GM12878 (cell line): ENCODE results near the gene FZD2. TPM values are rescaled to one million over a fixed set of nuclear protein-coding genes. Genes with fewer than 3 reads are reported as not detected.

Source experiments
- ATAC-seq: fragments of 200-7000 bp; cut with Tn5 transposase; 3 replicates; pipeline ENCODE4 v1.9.1; 2020; ENCODE audit warnings: mild to moderate bottlenecking, moderate library complexity
- BruUV-seq: library from RNA; stranded (reverse); fragments of 400-500 nt; replicated peaks from 2 replicates; lab custom pipeline; 2021; lab: Mats Ljungman, UMichigan
- CTCF ChIA-PET: fragments of 300-600 bp; sonication (Branson Sonifier 250); formaldehyde crosslinking; extraction: SDS; loops from one replicate; lab custom pipeline; 2021; ENCODE audit warnings: inconsistent platforms; lab: Yijun Ruan, JAX
- POLR2A ChIA-PET: fragments of 350-600 bp; formaldehyde crosslinking; extraction: SDS; loops from one replicate; lab custom pipeline; 2021; ENCODE audit warnings: inconsistent platforms; lab: Charles Lee
- RAD21 ChIA-PET: fragments of 300-600 bp; sonication (Branson Sonifier 250); formaldehyde crosslinking; loops from one replicate; lab custom pipeline; 2023; ENCODE audit warnings: antibody characterized with exemption; ENCODE audit not compliant: unreplicated experiment; lab: Charles Lee
- SMC1A ChIA-PET: fragments of 300-600 bp; sonication (Branson Sonifier 250); formaldehyde crosslinking; loops from one replicate; lab custom pipeline; 2023; ENCODE audit not compliant: unreplicated experiment, uncharacterized antibody; lab: Charles Lee
- DNase-seq: peaks from one replicate; pipeline ENCODE4 v3.0.0-alpha.2; 2011; ENCODE audit warnings: low read depth, low spot score
- FAIRE-seq: peaks from 3 replicates; lab custom pipeline; 2011; peaks lifted over from hg19 to GRCh38; lab: Jason Lieb, UNC
- H2AFZ ChIP-seq: 2 replicates; pipeline ENCODE4 v1.6.0; 2011; ENCODE audit warnings: low read depth, low read length, control low read depth; ENCODE audit not compliant: control insufficient read depth
- H3K27ac ChIP-seq: 2 replicates; pipeline ENCODE4 v1.5.1; 2011; ENCODE audit warnings: control low read depth; ENCODE audit not compliant: control insufficient read depth, insufficient read depth
- H3K27me3 ChIP-seq, 2 experiments: replicated peaks in 1 of 2; 2 replicates each; pipeline versions ENCODE4 v1.6.0 to v1.6.1; 2011; ENCODE audit warnings: low read length in 1 of 2; ENCODE audit not compliant: control insufficient read depth in 2 of 2, insufficient read depth in 2 of 2
- H3K36me3 ChIP-seq, 2 experiments: 2 replicates each; pipeline ENCODE4 v1.5.1; 2011; ENCODE audit warnings: low read length in 1 of 2; ENCODE audit not compliant: control insufficient read depth in 2 of 2, insufficient read depth in 2 of 2
- H3K4me1 ChIP-seq: 2 replicates; pipeline ENCODE4 v1.6.1; 2011; ENCODE audit warnings: mild to moderate bottlenecking, low read length, moderate library complexity, mixed read lengths; ENCODE audit not compliant: control insufficient read depth, insufficient read depth
- H3K4me2 ChIP-seq: 2 replicates; pipeline ENCODE4 v1.6.0; 2011; ENCODE audit warnings: control low read depth; ENCODE audit not compliant: control insufficient read depth, insufficient read depth
- H3K4me3 ChIP-seq: fragments of 200-600 bp; sonication (generic); 2 replicates; pipeline ENCODE4 v1.5.1; 2016
- H3K79me2 ChIP-seq: 2 replicates; pipeline ENCODE4 v1.6.0; 2011; ENCODE audit warnings: low read length; ENCODE audit not compliant: control insufficient read depth, insufficient read depth
- H3K9ac ChIP-seq: 2 replicates; pipeline ENCODE4 v1.8.0; 2011; ENCODE audit warnings: low read length, control low read depth, mixed read lengths; ENCODE audit not compliant: control insufficient read depth, insufficient read depth
- H3K9me3 ChIP-seq: replicated peaks from 3 replicates; pipeline ENCODE4 v1.5.1; 2011; ENCODE audit warnings: mild to moderate bottlenecking, low read length; ENCODE audit not compliant: control insufficient read depth, insufficient read depth
- H4K20me1 ChIP-seq: 2 replicates; pipeline ENCODE4 v1.6.0; 2011; ENCODE audit not compliant: control insufficient read depth, insufficient read depth
- HDAC6 ChIP-seq: fragments of 200-600 bp; sonication (generic); IDR thresholded peaks from one replicate; pipeline ENCODE4 v1.8.0; 2017; ENCODE audit warnings: antibody characterized with exemption; ENCODE audit not compliant: unreplicated experiment
- IRF3 ChIP-seq: fragments of 450-650 bp; IDR thresholded peaks from 2 replicates; pipeline ENCODE4 v1.6.1; 2014; ENCODE audit warnings: mild to moderate bottlenecking
- KLF5 ChIP-seq: fragments of 450-650 bp; IDR thresholded peaks from 2 replicates; pipeline ENCODE4 v1.6.1; 2014; ENCODE audit warnings: mild to moderate bottlenecking; ENCODE audit not compliant: partially characterized antibody
- NFIC ChIP-seq: IDR thresholded peaks from 2 replicates; pipeline ENCODE4 v1.6.1; 2012; ENCODE audit warnings: low read depth, mild to moderate bottlenecking, inconsistent platforms, low read length, moderate library complexity
- RB1 ChIP-seq: fragments of 450-650 bp; formaldehyde crosslinking; IDR thresholded peaks from 2 replicates; pipeline ENCODE4 v1.6.1; 2017; ENCODE audit warnings: mild to moderate bottlenecking, borderline replicate concordance
- SRF ChIP-seq, 2 experiments: IDR thresholded peaks; 2 replicates each; pipeline ENCODE4 v1.6.1; 2011; ENCODE audit warnings: low read depth in 2 of 2, low read length in 2 of 2, mild to moderate bottlenecking in 1 of 2, moderate library complexity in 1 of 2
- STAT3 ChIP-seq: IDR thresholded peaks from 2 replicates; pipeline ENCODE4 v1.6.1; 2011; ENCODE audit warnings: low read depth, low read length, improper control_type of control experiment
- USF2 ChIP-seq: IDR thresholded peaks from 2 replicates; pipeline ENCODE4 v1.6.1; 2011; ENCODE audit warnings: low read depth, low read length, improper control_type of control experiment, borderline replicate concordance
- ZBTB11 ChIP-seq: fragments of 450-650 bp; formaldehyde crosslinking; IDR thresholded peaks from 2 replicates; pipeline ENCODE4 v1.5.0; 2022; ENCODE audit warnings: mild to moderate bottlenecking, missing genetic modification characterization
- ZNF384 ChIP-seq: IDR thresholded peaks from 2 replicates; pipeline ENCODE4 v1.6.1; 2012; ENCODE audit warnings: low read depth, mild to moderate bottlenecking, low read length, improper control_type of control experiment, borderline replicate concordance
- ZZZ3 ChIP-seq: IDR thresholded peaks from 2 replicates; pipeline ENCODE4 v1.6.1; 2011; ENCODE audit warnings: low read depth; ENCODE audit not compliant: control insufficient read depth, insufficient read length
- WGBS: methylation state at CpG from one replicate; pipeline ENCODE4 v1.1.6; 2016; ENCODE audit warnings: low lambda C conversion rate; ENCODE audit not compliant: insufficient replicate concordance, insufficient coverage; ENCODE audit errors: missing lambda C conversion rate; 5-methylcytosine and 5-hydroxymethylcytosine counted together
- in situ Hi-C: fragments of 300-500 bp; cut with MboI; formaldehyde crosslinking; loops from 9 replicates; pipeline ENCODE4 v1.14.3; 2018; ENCODE audit warnings: mixed read lengths
- intact Hi-C: fragments of 100-400 bp; cut with micrococcal nuclease; formaldehyde crosslinking; loops from one replicate; pipeline ENCODE4 v1.14.2; 2022; ENCODE audit not compliant: unreplicated experiment
- polyA plus RNA-seq, 11 experiments: library from polyadenylated mRNA; depleted of rRNA in 4 of 11; unstranded in 6 of 11; stranded (reverse) in 5 of 11; fragments of >200 nt; fragmentation: Nextera tagmentation in 4 of 11; fragmentation: Illumina TruSeq in 1 of 11; extraction: Ambion mirVana in 4 of 11; extraction: Trizol in 1 of 11; gene quantifications; 1 replicate in 1 of 11; 2 replicates in 10 of 11; pipeline versions ENCODE4 v1.2.1 to v1.2.3, GENCODE V29; 2011 to 2016; ENCODE audit warnings: inconsistent platforms in 2 of 11, missing spikeins in 2 of 11, low read depth in 1 of 11
- total RNA-seq, 4 experiments: library from RNA; depleted of rRNA in 3 of 4; stranded (reverse); fragments of >200 nt in 3 of 4; fragmentation: Illumina TruSeq in 1 of 4; extraction: Trizol in 1 of 4; gene quantifications; 2 replicates each; pipeline versions ENCODE4 v1.2.1 to v1.2.3, GENCODE V29; 2013 to 2021
- TF ChIP-seq, protein P1 (sequence below): fragments of 450-650 bp; IDR thresholded peaks from 2 replicates; pipeline ENCODE4 v1.6.1; 2017; ENCODE audit warnings: mild to moderate bottlenecking
- TF ChIP-seq, protein P2 (sequence below): fragments of 450-650 bp; IDR thresholded peaks from 2 replicates; pipeline ENCODE4 v1.6.1; 2018; ENCODE audit warnings: borderline replicate concordance, mild to moderate bottlenecking; ENCODE audit not compliant: partially characterized antibody

FZD2 gene
- total and polyA plus RNA-seq, 10 of the 15 experiments (the other 5 are each of a cell fraction or from before 2014, with no cell fraction given) = 0.09 to 4.2 (median 0.63) TPM; not detected in 1

GRCh38 chr17:44529864-44530263 is 27.4 kb upstream of the FZD2 start:
- Histone ChIP-seq H3K27ac (no peak overlapping the region), H3K9me3 (no peaks in the 10 kb centered on the region), H3K9ac (no peak overlapping the region), H2AFZ (no peak overlapping the region), H3K79me2 (no peaks in the 10 kb centered on the region), H3K4me3 (no peak overlapping the region), H3K27me3 (no peaks in the 10 kb centered on the region), H3K36me3 (no peaks in the 10 kb centered on the region), H3K4me2 (no peak overlapping the region), H3K4me1 (peaks cover 3% of the 10 kb centered on the region; the same call in 1 of the 2 replicates), H4K20me1 (no peaks in the 10 kb centered on the region)
- intact Hi-C loops (loop anchor here (10.0 kb wide), 1 partner anchor 245 kb away; no protein-coding TSS in a partner anchor), in situ Hi-C loops (loop anchor here (5.0 kb wide), 1 partner anchor 112 kb away; no protein-coding TSS in a partner anchor)
- no peak for FAIRE-seq
- SMC1A ChIA-PET = interaction anchor here (0.6 kb wide), 1 partner anchor 106 kb away, joined by 3 read pairs; no protein-coding TSS in a partner anchor
- RAD21 ChIA-PET = no interaction called here
- no peak for ATAC-seq
- DNase-seq = no peak
- POLR2A ChIA-PET = no interaction called here
- BruUV-seq = no TSS peak
- 25% methylated on average over 3 of the region's 3 CpGs for WGBS
- CTCF ChIA-PET = interaction anchor here (1.2 to 8.6 kb wide), 2 partner anchors 101 to 140 kb away, joined by 4 to 118 read pairs; no protein-coding TSS in a partner anchor
- TF ChIP-seq NFIC (no peak), STAT3 (no peak), RB1 (no peak), KLF5 (no peak), USF2 (no peak), ZBTB11 (CRISPR knock-in tag) (no peak), SRF (IDR thresholded peaks at IDR 0.05; ENCODE audit: low read depth in 2 of 2, low read length in 2 of 2) (no peak), ZNF384 (no peak), HDAC6 (no peak), ZZZ3 (no peak), IRF3 (no peak)
- TF ChIP-seq, protein P1, sequence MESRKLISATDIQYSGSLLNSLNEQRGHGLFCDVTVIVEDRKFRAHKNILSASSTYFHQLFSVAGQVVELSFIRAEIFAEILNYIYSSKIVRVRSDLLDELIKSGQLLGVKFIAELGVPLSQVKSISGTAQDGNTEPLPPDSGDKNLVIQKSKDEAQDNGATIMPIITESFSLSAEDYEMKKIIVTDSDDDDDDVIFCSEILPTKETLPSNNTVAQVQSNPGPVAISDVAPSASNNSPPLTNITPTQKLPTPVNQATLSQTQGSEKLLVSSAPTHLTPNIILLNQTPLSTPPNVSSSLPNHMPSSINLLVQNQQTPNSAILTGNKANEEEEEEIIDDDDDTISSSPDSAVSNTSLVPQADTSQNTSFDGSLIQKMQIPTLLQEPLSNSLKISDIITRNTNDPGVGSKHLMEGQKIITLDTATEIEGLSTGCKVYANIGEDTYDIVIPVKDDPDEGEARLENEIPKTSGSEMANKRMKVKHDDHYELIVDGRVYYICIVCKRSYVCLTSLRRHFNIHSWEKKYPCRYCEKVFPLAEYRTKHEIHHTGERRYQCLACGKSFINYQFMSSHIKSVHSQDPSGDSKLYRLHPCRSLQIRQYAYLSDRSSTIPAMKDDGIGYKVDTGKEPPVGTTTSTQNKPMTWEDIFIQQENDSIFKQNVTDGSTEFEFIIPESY = no peak
- TF ChIP-seq, protein P2, sequence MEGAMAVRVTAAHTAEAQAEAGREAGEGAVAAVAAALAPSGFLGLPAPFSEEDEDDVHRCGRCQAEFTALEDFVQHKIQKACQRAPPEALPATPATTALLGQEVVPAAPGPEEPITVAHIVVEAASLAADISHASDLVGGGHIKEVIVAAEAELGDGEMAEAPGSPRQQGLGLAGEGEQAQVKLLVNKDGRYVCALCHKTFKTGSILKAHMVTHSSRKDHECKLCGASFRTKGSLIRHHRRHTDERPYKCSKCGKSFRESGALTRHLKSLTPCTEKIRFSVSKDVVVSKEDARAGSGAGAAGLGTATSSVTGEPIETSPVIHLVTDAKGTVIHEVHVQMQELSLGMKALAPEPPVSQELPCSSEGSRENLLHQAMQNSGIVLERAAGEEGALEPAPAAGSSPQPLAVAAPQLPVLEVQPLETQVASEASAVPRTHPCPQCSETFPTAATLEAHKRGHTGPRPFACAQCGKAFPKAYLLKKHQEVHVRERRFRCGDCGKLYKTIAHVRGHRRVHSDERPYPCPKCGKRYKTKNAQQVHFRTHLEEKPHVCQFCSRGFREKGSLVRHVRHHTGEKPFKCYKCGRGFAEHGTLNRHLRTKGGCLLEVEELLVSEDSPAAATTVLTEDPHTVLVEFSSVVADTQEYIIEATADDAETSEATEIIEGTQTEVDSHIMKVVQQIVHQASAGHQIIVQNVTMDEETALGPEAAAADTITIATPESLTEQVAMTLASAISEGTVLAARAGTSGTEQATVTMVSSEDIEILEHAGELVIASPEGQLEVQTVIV = no peak
